Forelimb muscle (tissue), 1 donor: ENCODE data around the gene SMIM14. TPM values are rescaled to one million over a fixed set of nuclear protein-coding genes. Genes with fewer than 3 reads are reported as not detected.
"Not testable (repeated sequence)": the region's sequence is repeated elsewhere in the genome, so short reads cannot be mapped to it uniquely, and the experiment has no call there.

ENCODE experiments used
- DNase-seq: peaks from one replicate; pipeline ENCODE4 v3.0.0-alpha.2; 2013; ENCODE audit warnings: low read depth
- polyA plus RNA-seq: library from polyadenylated mRNA; unstranded; fragments of 120-200 nt; gene quantifications from one replicate; pipeline ENCODE4 v1.2.1, GENCODE V29; 2013; ENCODE audit not compliant: insufficient read length

SMIM14 gene
- polyA plus RNA-seq, 1 donor = 18.4 TPM

- DNase-seq = no peak
These were observed 105.1 kb downstream of the SMIM14 start for GRCh38 chr4:39533541-39533940.

GRCh38 chr4:39532237-39532636 is 106.4 kb downstream of the SMIM14 start:
- not testable (repeated sequence) for DNase-seq

DNA sequence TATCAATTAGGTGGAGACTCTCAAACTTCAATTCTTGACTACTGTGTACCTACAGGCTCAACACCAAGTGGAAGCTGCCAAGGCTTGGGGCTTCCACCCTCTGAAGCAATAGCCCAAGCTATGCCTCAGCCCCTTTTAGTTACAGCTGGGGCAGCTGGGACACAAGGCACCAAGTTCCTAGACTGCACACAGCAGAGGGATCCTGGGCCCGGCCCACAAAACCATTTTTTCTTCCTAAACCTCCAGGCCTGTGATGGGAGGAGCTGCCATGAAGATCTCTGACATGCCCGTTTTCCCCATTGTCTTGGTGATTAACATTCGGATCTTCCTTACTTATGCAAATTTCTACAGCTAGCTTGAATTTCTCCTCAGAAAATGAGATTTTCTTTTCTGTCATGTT is 108.0 kb downstream of the SMIM14 start:
- no peak for DNase-seq

DNA sequence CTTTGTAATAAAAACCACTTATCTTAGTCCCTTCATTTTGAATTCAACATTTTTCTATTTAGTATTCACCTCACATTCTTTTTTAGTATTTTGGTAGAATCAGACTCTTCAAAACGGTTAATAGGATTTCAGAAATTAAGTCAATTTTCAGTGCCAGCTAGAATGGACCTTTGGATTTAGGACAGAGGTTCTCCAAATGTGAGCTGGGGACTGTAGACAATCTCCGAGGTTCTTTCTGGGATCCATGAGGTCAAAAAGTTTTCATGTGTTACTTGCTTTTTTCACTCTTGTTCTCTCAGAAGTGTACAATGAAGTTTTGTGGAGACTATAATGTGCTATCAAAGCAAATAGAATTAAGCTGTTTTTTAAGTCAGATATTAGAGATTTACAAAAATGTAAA is 109.1 kb downstream of the SMIM14 start:
- DNase-seq = no peak

DNA sequence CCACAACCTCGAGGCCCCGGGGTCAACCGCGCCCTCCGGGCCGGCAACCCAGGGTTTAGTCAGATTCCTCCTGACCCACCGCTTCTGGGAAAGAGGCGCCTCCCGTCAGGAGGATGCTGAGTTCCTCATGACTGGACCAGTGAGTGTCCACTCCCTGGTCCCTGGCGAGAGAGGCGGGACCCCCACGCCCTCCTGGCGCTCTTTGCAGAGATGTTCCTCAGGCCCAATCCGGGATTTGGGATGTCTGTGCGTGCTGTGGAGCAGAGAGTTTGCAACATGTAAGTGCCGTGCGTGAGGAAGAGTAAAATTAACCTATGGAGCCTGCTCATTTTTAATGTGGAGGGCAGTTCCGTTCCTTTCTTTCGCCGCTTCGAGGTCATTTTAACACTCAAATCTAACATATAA is 110.6 kb downstream of the SMIM14 start:
- DNase-seq = peak; percentile 55

DNA sequence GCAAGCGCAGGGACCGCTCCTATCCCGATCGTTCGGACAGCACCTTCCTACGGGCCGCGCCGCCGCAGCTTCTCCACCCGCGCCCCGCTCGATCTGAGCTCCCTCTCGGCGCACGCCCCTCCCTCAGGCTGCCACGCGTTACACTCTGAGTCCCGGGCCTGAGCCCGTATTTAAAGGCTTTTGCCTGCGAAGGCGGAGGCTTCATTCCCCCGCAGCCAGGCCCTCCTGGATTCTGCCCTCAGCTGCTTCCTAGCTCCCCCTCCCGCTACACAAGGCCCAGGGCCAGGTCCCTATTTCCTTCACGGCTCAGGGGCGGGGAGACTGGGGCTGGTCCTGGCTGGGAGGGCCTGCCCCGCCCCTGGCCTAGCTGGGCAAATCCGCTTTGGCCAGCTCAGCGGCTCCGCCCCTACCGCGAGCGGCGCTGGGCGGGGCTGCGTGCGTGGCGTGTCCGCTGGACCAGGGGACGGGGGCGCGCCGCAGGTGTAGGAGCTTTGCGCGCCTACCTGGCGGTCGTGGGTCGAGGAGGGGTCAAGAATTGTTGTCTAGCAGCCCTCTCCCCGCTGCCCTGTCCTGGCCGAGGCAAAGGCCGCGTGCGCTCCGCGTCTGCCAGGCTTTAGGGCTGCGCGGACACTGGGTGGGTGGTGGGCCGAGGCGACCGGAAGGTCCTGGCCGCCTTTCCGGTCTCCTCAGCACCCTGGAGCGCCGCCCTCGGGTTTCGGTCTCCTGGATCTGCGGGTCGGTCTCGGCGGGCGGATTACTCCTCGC is 111.2 kb downstream of the SMIM14 start, which contains the start of gene UGDH:
Gene UGDH, minus strand, starts transcription at position 144 of the 765 bp plus-strand sequence. CDS start 5,927 bp downstream, outside the sequence.
- peak; percentile 94 for DNase-seq

DNA sequence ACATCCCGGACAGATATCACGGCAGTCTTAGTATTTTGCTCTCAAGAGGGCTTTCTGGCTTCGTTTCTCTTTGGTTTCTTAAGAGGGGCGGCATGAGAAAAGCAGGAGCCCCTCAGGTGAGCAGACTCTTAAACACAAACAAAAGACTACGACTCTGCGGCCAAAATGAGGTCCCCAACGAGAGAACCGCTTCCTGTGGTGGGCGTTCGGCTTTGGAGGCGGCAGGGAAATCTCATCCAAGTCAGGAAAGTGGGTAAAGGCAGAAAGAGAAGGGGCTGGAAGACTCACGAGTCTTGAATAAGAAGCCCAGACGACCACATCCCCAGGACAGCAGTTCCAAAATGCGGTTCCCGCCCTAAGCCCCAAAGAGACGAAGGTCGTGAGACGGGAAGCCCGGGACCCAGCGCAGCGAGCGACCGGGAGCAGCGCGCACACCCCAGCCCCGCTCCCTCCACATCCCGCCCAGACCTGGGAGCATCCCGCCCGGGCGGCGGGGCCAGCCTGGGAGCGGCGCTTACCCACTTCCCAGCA is 111.8 kb downstream of the SMIM14 start:
- no peak for DNase-seq

DNA sequence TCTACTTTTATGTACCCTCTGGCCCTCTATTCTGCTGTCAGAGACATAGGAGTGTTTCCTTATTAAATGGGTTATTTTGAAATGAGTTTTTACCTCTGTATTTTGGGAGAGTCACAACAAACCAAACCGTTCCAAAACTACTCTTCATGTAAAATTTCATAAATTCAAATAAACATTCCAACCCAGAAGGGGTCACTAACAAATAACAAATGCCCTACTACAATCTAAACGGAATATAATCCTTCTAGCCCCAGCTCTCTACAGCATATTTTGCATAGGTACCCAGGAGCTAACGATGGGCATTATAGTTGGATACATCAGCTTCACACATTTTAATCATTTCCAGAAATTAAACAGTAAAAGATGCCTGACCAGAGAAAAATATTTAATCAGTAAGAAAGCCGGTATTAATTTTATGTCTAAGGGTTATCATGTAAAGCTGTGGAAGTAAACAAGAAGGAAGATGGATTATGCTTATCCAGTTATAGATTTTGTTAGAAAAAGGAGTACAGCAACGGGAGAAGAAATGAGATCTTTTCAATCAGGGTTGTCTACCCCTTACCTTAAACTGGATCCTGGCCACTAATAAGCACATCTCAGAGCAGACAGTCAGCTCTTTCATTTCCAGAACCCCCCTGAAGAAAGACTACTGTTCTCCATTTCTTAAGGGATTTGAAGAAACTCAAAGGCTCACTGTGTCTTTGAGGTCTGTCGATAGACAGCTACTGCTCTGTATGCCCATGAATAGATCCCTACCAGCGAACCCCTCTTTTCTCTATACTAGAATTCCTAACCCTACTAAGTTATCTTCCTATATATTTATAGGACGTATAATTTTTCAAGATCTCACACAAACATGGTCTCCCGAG is 112.6 kb downstream of the SMIM14 start:
- DNase-seq = no peak

- no peak for DNase-seq
These were observed 114.3 kb downstream of the SMIM14 start for GRCh38 chr4:39524161-39524957.

- no peak for DNase-seq
These were observed 116.6 kb downstream of the SMIM14 start for GRCh38 chr4:39522068-39522467.

DNA sequence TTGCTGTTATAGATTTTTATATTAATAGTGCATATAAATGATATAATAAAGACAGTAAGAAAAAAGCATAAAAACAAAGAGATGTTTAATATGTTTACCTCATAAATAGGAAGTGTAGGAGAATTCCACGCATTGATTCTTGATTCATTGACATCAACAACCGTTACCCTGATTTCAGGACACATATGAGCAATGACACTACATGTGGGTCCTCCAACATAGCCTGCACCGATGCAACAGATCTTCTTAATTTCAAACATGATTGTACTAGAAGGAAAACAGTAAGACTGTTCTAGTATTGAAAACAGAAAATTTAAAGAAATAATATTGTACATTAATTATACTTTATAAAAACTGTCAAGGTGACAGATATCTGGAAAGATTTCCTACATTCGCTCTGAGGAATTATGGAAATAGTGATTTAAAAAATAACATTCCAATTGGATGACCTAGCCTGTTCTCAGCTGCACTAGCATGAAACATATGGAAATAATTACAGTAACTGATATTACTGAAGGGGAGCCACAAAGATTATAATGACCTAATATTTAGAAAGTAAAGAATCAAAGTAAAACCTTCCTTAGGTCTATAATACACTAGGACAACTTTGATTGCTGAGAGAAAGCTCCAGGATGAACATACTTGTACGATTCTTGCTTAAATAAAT is 117.3 kb downstream of the SMIM14 start:
- DNase-seq = peak; percentile 65

DNA sequence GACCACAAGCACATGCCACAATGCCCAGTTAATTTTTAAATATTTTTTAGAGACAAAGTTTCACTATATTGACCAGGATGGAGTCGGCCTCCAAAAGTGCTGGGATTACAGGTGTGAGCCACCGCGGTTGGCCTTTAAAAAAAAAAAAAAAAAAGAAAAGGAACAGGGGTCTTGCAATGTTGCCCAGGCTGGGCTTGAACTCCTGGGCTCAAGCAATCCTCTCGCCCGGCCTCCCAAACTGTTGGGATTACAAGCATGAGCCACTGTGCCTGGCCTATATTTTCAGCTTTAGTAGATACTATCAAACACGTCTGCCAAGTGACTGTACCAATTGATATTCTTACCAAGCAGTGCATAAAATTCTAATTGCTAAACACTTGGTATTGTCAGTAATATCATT is 120.2 kb downstream of the SMIM14 start:
- DNase-seq = no peak

DNA sequence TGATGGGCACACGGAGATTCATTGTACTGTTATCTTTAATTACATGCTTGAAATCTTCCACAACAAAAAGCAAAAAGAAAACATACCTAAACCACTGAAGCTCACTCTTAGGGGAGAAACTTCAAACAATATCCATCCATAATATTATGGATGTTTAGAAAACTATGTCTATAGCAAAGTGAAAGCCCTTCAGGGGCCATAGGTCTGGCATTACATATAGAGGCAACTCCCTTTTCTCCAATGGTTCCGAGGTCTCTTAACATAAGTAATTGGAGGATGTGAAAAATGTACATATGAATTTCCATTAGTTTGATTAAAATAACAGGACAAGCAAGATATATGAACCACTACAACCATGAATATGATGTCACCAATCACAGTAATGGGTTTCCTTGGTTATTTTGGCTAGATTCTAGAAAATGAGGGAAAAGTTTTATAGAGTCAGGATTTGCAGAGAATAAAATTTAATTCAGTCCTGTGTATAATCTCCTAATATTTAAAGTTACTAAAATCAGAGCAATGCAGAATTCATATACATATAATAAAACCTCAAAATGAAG is 122.2 kb downstream of the SMIM14 start:
- DNase-seq = no peak

DNA sequence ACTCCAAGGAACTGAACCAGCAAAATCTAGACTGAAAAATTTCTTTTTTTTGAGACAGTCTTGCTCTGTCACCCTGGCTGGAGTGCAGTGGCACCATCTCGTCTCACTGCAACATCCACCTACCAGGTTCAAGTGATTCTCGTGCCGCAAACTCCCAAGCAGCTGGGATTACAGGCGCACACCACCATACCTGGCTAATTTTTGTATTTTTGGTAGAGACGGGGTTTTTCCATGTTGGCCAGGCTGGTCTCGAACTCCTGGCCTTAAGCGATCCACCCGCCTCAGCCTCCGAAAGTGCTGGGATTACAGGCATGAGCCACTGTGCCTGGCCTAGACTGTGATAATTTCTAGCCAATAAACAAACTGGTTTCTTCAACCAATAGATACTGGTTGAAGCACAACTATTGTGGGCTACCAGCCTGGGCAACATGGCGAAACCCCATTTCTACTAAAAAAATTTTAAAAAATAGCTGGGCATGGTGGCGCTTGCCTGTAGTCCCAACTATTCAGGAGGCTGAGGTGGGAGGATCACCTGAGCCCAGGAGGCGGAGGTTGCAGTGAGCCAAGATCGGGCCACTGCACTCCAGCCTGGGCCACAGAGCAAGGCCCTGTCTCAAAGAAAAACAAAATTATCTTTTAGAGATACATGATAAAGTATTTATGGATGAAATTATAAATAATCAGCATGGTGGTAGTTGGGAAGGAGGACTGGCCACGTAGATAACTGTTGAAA is 122.8 kb downstream of the SMIM14 start:
- not testable (repeated sequence) for DNase-seq

DNA sequence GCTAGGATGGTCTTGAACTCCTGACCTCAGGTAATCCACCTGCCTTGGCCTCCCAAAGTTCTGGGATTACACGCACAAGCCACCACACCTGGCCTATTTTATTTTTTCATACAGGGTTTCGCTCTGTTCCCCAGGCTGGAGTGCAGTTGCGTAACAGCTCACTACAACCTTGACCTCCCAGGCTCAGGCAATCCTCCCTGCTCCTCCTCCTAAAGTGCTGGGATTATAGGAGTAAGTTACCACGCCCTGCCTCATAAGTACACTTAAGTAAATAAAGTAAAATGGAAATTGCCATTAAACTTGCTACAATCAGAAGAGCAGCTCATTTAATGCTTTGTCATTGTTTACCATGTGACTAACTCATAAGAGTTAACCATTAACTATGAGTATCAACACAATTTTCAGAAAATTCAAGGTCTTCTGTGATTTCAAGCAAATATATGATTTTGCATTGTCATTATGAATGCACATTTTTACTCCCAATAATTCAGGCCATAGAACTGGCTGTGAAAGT is 123.7 kb downstream of the SMIM14 start:
- no peak for DNase-seq

DNA sequence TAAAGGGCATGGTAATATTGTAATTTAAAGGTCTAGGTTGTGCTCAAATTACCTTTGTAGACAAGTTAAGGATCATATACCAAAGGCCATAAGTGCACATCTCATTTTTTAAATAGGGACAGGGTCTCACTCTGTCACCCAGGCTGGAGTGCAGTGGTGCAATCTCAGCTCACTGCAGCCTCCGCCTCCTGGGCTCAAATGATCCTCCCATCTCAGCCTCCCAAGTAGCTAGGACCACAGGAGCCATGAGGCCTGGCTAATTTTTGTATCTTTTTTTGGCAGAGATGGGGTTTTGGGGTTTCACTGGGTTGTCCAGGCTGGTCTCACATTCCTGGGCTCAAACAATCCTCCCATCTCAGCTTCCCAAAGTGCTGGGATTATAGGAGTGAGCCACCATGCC is 124.4 kb downstream of the SMIM14 start:
- DNase-seq = not testable (repeated sequence)

- no peak for DNase-seq
These were observed 128.2 kb downstream of the SMIM14 start for GRCh38 chr4:39510348-39510929.

- DNase-seq = no peak
These were observed 133.1 kb downstream of the SMIM14 start for GRCh38 chr4:39505581-39505980.

- no peak for DNase-seq
These were observed 134.1 kb downstream of the SMIM14 start for GRCh38 chr4:39504538-39504937.
